GM10266 (cell line): ENCODE measurements around the gene LRRC8D.

ENCODE experiments used
- DNase-seq: peaks from one replicate; pipeline ENCODE4 v3.0.0; 2012; ENCODE audit errors: extremely low spot score
- TF ChIP-seq, protein P1 (sequence below): IDR thresholded peaks from 2 replicates; pipeline ENCODE4 v1.5.1; 2012; ENCODE audit warnings: mild to moderate bottlenecking, low read depth; ENCODE audit not compliant: control insufficient read depth, insufficient read depth; ENCODE audit errors: missing control alignments

Gene LRRC8D

GRCh38 chr1:89950703-89951102 is 129.9 kb downstream of the LRRC8D start:
- TF ChIP-seq, protein P1, sequence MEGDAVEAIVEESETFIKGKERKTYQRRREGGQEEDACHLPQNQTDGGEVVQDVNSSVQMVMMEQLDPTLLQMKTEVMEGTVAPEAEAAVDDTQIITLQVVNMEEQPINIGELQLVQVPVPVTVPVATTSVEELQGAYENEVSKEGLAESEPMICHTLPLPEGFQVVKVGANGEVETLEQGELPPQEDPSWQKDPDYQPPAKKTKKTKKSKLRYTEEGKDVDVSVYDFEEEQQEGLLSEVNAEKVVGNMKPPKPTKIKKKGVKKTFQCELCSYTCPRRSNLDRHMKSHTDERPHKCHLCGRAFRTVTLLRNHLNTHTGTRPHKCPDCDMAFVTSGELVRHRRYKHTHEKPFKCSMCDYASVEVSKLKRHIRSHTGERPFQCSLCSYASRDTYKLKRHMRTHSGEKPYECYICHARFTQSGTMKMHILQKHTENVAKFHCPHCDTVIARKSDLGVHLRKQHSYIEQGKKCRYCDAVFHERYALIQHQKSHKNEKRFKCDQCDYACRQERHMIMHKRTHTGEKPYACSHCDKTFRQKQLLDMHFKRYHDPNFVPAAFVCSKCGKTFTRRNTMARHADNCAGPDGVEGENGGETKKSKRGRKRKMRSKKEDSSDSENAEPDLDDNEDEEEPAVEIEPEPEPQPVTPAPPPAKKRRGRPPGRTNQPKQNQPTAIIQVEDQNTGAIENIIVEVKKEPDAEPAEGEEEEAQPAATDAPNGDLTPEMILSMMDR, result no peak
- DNase-seq, result no peak

DNA sequence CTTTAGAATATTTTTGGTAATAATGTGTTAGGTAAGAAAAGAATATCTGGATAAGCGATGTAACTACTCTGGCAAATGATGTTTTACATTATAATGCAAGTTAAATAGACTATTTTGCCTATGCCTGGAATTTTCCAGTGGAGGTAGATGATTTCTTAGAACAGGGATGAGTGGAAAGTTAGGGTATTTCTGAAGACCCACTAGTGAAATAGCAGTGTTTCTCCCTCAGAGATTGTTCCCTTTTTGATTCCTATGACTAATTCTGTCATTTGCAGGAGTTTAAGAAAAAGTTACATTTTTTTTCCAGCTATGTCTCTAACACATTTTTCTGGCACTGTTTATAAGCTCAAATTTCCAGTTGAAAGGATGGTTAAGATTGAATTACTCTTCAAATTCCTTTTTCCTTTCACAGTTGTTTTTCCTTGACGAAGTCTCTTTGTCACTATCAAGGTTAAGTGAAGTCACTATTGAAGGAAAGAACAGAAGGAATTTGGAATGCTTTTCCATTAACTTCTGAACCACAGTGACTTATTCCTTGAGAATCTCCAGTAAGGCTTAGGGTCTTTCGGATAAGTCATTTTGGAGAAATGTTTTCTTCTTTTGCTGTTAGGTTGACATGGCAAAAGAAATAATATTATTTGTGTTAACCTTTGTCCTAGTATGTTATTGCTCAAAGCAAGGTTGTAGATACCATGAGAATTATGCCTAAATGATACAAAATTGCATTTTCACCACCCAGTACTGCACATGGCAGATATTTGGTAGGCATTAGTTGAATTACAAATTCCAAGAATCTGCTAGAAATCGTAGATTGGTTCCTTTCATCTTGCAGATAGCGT is 131.2 kb downstream of the LRRC8D start:
- TF ChIP-seq, protein P1, result no peak
- DNase-seq, result no peak

DNA sequence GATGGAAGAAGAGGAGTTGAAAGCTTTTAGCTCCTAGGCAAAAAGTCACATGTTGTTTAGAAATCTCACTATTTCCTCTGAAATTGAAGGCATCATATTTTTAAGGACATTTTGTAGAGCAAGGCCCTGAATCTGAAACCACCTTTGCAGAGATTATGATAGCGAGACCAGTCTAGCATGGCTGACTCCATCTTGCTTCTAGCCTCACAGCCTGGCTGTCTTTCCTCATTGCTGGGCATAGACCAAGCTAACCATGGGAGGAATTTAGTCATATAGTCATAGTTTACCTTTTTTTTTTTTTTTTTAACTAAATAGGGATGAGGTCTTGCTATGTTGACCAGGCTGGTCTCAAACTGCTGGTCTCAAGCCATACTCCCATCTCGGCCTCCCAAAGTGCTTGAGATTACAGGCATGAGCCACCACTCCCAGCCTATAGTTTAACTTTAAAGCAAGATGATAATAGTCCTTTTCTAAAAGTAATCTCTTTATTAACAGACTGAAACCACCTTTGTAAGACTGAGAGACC is 131.8 kb downstream of the LRRC8D start:
- DNase-seq, result no peak
- TF ChIP-seq, protein P1, result no peak

DNA sequence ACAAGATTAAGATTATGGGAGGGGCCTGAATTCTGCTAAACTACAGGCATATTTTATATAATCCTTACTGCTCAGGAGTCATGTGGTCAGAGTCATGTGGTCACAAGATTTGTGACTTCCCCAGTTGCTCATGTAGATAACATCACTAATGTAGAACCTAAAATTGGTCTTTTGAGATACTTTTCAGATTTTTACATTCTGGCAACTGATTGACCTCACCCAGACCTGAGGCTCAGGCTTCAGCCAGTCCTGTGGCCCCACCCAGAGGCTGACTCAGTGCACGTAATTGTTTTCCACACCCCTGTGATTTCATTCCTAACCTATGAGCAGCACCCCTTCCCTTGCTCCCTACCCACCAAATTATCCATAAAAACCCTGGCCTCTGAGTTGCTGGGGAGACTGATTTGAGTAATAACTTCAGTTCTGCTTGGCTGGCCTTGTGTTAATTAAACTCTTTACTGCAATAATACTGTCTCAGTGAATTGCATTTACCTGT is 132.3 kb downstream of the LRRC8D start:
- TF ChIP-seq, protein P1, result peak; percentile 60
- DNase-seq, result no peak

GRCh38 chr1:89953929-89954328 is 133.1 kb downstream of the LRRC8D start:
- no peak for DNase-seq

GRCh38 chr1:89954401-89954800 is 133.6 kb downstream of the LRRC8D start:
- DNase-seq, result no peak
- TF ChIP-seq, protein P1, result no peak

More at GRCh38 chr1:89953929-89954328, 133.1 kb downstream of the LRRC8D start:
- TF ChIP-seq, protein P1, result no peak
